Measurements from ENCODE around the gene HPCAL4.

DNA sequence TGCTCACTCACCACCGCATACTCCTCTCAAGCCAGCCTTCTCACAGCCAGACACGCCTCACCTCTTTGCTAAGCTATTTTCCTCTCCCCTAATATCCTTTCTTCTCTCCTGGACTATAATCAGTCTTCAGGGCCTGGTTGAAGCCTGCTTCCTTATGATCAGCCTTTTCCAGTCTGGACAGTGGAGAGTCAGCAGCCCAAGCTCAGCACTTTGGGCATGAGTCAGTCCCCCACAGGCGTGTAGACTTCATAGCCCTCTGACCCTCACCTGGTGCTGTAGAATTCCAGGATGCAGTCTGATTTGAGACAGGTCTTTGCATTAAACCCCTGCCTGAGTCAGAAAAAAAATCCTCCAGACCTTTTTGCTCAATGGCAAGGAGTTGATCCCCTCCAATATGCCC lies 2.5 kb downstream of the HPCAL4 start:
- TF ChIP-seq, protein P1, sequence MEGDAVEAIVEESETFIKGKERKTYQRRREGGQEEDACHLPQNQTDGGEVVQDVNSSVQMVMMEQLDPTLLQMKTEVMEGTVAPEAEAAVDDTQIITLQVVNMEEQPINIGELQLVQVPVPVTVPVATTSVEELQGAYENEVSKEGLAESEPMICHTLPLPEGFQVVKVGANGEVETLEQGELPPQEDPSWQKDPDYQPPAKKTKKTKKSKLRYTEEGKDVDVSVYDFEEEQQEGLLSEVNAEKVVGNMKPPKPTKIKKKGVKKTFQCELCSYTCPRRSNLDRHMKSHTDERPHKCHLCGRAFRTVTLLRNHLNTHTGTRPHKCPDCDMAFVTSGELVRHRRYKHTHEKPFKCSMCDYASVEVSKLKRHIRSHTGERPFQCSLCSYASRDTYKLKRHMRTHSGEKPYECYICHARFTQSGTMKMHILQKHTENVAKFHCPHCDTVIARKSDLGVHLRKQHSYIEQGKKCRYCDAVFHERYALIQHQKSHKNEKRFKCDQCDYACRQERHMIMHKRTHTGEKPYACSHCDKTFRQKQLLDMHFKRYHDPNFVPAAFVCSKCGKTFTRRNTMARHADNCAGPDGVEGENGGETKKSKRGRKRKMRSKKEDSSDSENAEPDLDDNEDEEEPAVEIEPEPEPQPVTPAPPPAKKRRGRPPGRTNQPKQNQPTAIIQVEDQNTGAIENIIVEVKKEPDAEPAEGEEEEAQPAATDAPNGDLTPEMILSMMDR (IDR thresholded peaks at IDR 0.05): no peak
- TF ChIP-seq POLR2A (IDR thresholded peaks at IDR 0.05): no peak

Measured in tibial nerve (tissue), 3 donors.